HG02943 (cell line): ENCODE results near the gene LDLRAD4.

Experiments
- ATAC-seq: cut with Tn5 transposase; IDR thresholded peaks from one replicate; pipeline ENCODE4 v1.9.1; 2021; ENCODE audit warnings: mild to moderate bottlenecking, low read depth, moderate library complexity; ENCODE audit not compliant: unreplicated experiment

Gene LDLRAD4

GRCh38 chr18:13363359-13363758 is 144.8 kb downstream of the LDLRAD4 start:
- no peak for ATAC-seq

- no peak for ATAC-seq
Measured at GRCh38 chr18:13364721-13365205, 146.2 kb downstream of the LDLRAD4 start.

- no peak for ATAC-seq
Measured at GRCh38 chr18:13366131-13366530, 147.6 kb downstream of the LDLRAD4 start.

GRCh38 chr18:13366541-13366940 is 148.0 kb downstream of the LDLRAD4 start:
- ATAC-seq = no peak

- no peak for ATAC-seq
Measured at GRCh38 chr18:13366962-13367892, 148.7 kb downstream of the LDLRAD4 start.

GRCh38 chr18:13368080-13368813 is 149.7 kb downstream of the LDLRAD4 start:
- ATAC-seq = no peak

GRCh38 chr18:13369353-13369752 is 150.8 kb downstream of the LDLRAD4 start:
- no peak for ATAC-seq

- ATAC-seq = no peak
Measured at GRCh38 chr18:13369756-13370510, 151.4 kb downstream of the LDLRAD4 start.

- no peak for ATAC-seq
Measured at GRCh38 chr18:13370995-13371625, 152.6 kb downstream of the LDLRAD4 start.

- ATAC-seq = no peak
Measured at GRCh38 chr18:13371689-13372418, 153.3 kb downstream of the LDLRAD4 start.

GRCh38 chr18:13372531-13372951 is 154.0 kb downstream of the LDLRAD4 start:
- ATAC-seq = no peak

GRCh38 chr18:13374096-13374467 is 155.5 kb downstream of the LDLRAD4 start:
- no peak for ATAC-seq

GRCh38 chr18:13374468-13375301 is 156.1 kb downstream of the LDLRAD4 start:
- ATAC-seq = no peak

- ATAC-seq = no peak
Measured at GRCh38 chr18:13375302-13376255, 157.0 kb downstream of the LDLRAD4 start.

- no peak for ATAC-seq
Measured at GRCh38 chr18:13376298-13376840, 157.8 kb downstream of the LDLRAD4 start.

GRCh38 chr18:13376841-13377351 is 158.3 kb downstream of the LDLRAD4 start:
- ATAC-seq = no peak

GRCh38 chr18:13377496-13377895 is 158.9 kb downstream of the LDLRAD4 start:
- ATAC-seq = no peak
